Mesenchymal stem cell (in vitro differentiated cells and primary cell): Measurements from ENCODE around the gene FZD4.

Experiments used
- DNase-seq: peaks from one replicate; pipeline ENCODE4 v3.0.0-alpha.2; 2013
- H2AFZ ChIP-seq: one replicate; pipeline ENCODE4 v1.6.1; 2013; ENCODE audit warnings: low read depth, mild to moderate bottlenecking, control low read depth, inconsistent platforms, low read length, moderate library complexity
- H2AK5ac ChIP-seq: 2 replicates; pipeline ENCODE4 v1.6.1; 2013; ENCODE audit warnings: low read length, moderate library complexity, mild to moderate bottlenecking, inconsistent platforms; ENCODE audit not compliant: severe bottlenecking
- H2BK120ac ChIP-seq: one replicate; pipeline ENCODE4 v1.6.1; 2013; ENCODE audit warnings: low read depth, mild to moderate bottlenecking, inconsistent platforms, low read length, moderate library complexity
- H2BK12ac ChIP-seq, 2 experiments: one replicate each; pipeline ENCODE4 v1.6.1; 2013; ENCODE audit warnings: inconsistent platforms in 2 of 2, low read length in 2 of 2, mild to moderate bottlenecking in 2 of 2, moderate library complexity in 2 of 2, control low read depth in 1 of 2
- H2BK15ac ChIP-seq: one replicate; pipeline ENCODE4 v1.6.1; 2013; ENCODE audit warnings: mild to moderate bottlenecking, low read depth, inconsistent platforms; ENCODE audit not compliant: poor library complexity, severe bottlenecking
- H2BK5ac ChIP-seq: 2 replicates; pipeline ENCODE4 v1.6.1; 2013; ENCODE audit warnings: low read depth, mild to moderate bottlenecking, low read length, control low read depth, inconsistent platforms; ENCODE audit not compliant: poor library complexity, severe bottlenecking
- H3K14ac ChIP-seq, 2 experiments: one replicate each; pipeline ENCODE4 v1.6.1; 2013; ENCODE audit warnings: inconsistent platforms in 2 of 2, low read length in 2 of 2, control low read depth in 1 of 2, mild to moderate bottlenecking in 1 of 2, moderate library complexity in 1 of 2
- H3K18ac ChIP-seq, 2 experiments: one replicate each; pipeline ENCODE4 v1.6.1; 2013; ENCODE audit warnings: inconsistent platforms in 2 of 2, low read length in 2 of 2, control low read depth in 1 of 2, low read depth in 1 of 2, mild to moderate bottlenecking in 1 of 2
- H3K23ac ChIP-seq, 2 experiments: one replicate each; pipeline ENCODE4 v1.6.1; 2013; ENCODE audit warnings: inconsistent platforms in 2 of 2, low read length in 2 of 2, mild to moderate bottlenecking in 2 of 2, moderate library complexity in 2 of 2, control low read depth in 1 of 2
- H3K27ac ChIP-seq: 2 replicates; pipeline ENCODE4 v1.5.1; 2013; ENCODE audit warnings: mild to moderate bottlenecking, moderate library complexity, low read length, control low read depth, inconsistent platforms; ENCODE audit not compliant: poor library complexity, severe bottlenecking
- H3K27me3 ChIP-seq, 2 experiments: 2 replicates each; pipeline versions ENCODE4 v1.6.1 to v1.7.0; 2013; ENCODE audit warnings: low read length in 2 of 2, mild to moderate bottlenecking in 2 of 2, moderate library complexity in 2 of 2, control low read depth in 1 of 2, inconsistent platforms in 1 of 2; ENCODE audit not compliant: control insufficient read depth in 1 of 2, insufficient read depth in 1 of 2
- H3K36me3 ChIP-seq, 2 experiments: 2 replicates each; pipeline versions ENCODE4 v1.6.1 to v1.7.0; 2013; ENCODE audit warnings: low read length in 2 of 2, control low read depth in 1 of 2, inconsistent platforms in 1 of 2, low read depth in 1 of 2, mild to moderate bottlenecking in 1 of 2; ENCODE audit not compliant: insufficient read depth in 2 of 2, control insufficient read depth in 1 of 2
- H3K4ac ChIP-seq, 2 experiments: one replicate each; pipeline ENCODE4 v1.6.1; 2013; ENCODE audit warnings: inconsistent platforms in 2 of 2, low read length in 2 of 2, mild to moderate bottlenecking in 2 of 2, moderate library complexity in 2 of 2, control low read depth in 1 of 2, low read depth in 1 of 2
- H3K4me1 ChIP-seq: 2 replicates; pipeline ENCODE4 v1.6.1; 2013; ENCODE audit warnings: low read depth, low read length, control low read depth; ENCODE audit not compliant: control insufficient read depth, insufficient read depth
- H3K4me2 ChIP-seq: 2 replicates; pipeline ENCODE4 v1.6.1; 2013; ENCODE audit warnings: low read length, mild to moderate bottlenecking, inconsistent platforms; ENCODE audit not compliant: poor library complexity, severe bottlenecking
- H3K4me3 ChIP-seq, 2 experiments: 2 replicates each; pipeline versions ENCODE4 v1.5.1 to v1.7.0; 2013; ENCODE audit warnings: low read length in 2 of 2, mild to moderate bottlenecking in 2 of 2, control low read depth in 1 of 2, low read depth in 1 of 2; ENCODE audit not compliant: insufficient read depth in 1 of 2
- H3K79me1 ChIP-seq: replicated peaks from 2 replicates; pipeline ENCODE4 v1.6.1; 2013; ENCODE audit warnings: mild to moderate bottlenecking, control low read depth, low read length, inconsistent platforms; ENCODE audit not compliant: poor library complexity, severe bottlenecking
- H3K9ac ChIP-seq: 2 replicates; pipeline ENCODE4 v1.7.0; 2013; ENCODE audit warnings: mild to moderate bottlenecking, low read length, moderate library complexity
- H3K9me3 ChIP-seq: 2 replicates; pipeline ENCODE4 v1.7.0; 2013; ENCODE audit warnings: mild to moderate bottlenecking, low read length; ENCODE audit not compliant: control insufficient read depth
- H4K8ac ChIP-seq: one replicate; pipeline ENCODE4 v1.6.1; 2013; ENCODE audit warnings: inconsistent platforms, mild to moderate bottlenecking, low read length, moderate library complexity
- H4K91ac ChIP-seq: one replicate; pipeline ENCODE4 v1.6.1; 2013; ENCODE audit warnings: mild to moderate bottlenecking, low read length, inconsistent platforms
- WGBS: methylation state at CpG from one replicate; pipeline ENCODE4 v1.1.7; 2013; ENCODE audit warnings: mixed read lengths; 5-methylcytosine and 5-hydroxymethylcytosine counted together

Gene FZD4

DNA sequence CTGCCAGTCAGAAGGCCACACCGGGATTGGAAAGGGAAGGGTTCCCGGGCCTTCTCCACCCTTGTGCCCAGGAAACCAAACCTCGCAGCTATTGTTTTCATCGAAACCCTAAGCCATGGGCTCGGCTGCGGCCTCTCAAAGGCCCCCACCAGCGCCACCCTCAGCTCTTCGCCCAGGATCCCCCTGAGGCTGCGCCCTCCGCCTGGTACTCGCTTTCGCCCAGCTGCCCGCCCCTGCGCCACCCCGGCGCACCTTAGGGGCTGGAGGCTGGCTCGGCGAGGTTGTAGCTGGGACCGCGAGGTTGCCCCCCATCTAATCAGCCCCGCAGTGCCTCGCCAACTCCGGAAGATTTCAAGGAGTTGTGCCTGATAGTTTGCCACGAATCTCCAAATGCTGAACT lies 49.0 kb downstream of the FZD4 start:
- H3K27ac ChIP-seq = no peak overlapping the region
- H4K91ac ChIP-seq = no peak overlapping the region
- no peak overlapping the region for H3K18ac ChIP-seq
- no peak overlapping the region for H2AK5ac ChIP-seq
- H2BK12ac ChIP-seq = no peak overlapping the region
- no peaks in the 10 kb centered on the region for H3K9me3 ChIP-seq
- H2AFZ ChIP-seq = no peak overlapping the region
- no peak overlapping the region for H4K8ac ChIP-seq
- H3K79me1 ChIP-seq = peaks cover 9% of the 10 kb centered on the region
- H3K23ac ChIP-seq = no peak overlapping the region
- no peak overlapping the region for H3K4ac ChIP-seq
- H3K14ac ChIP-seq = no peak overlapping the region
- no peaks in the 10 kb centered on the region for H3K4me1 ChIP-seq
- no peak overlapping the region for H3K9ac ChIP-seq
- peak overlapping the region; percentile 73 for H2BK120ac ChIP-seq
- H2BK15ac ChIP-seq = no peak overlapping the region
- DNase-seq = no peak
- H3K27me3 ChIP-seq = no peaks in the 10 kb centered on the region
- WGBS = 97% methylated on average over 24 of the region's 24 CpGs
- no peak overlapping the region for H3K4me2 ChIP-seq
- H3K36me3 ChIP-seq = peaks cover 0 to 7% of the 10 kb centered on the region in 2 experiments
- no peak overlapping the region for H2BK5ac ChIP-seq
- H3K4me3 ChIP-seq = no peak overlapping the region

DNA sequence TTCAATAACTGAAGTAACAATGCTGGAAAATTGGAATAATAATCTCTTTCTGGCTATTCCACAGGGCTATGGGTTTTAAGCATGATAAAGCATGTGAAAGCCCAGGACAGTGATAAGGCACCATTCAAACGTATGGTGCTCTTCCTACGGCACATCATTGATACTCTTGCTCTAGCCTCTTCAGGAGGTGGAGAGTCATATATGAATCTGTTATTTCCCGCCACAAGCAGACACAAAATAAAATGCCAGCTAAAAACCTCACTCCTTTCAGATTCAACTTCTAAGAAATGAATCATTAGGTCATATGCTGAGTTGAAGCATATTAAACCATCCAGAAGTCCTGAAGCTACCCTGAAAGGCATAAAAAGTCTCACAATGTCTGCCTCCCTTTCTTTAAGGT lies 49.9 kb downstream of the FZD4 start:
- Histone ChIP-seq H3K4ac (no peak overlapping the region), H3K27me3 (no peaks in the 10 kb centered on the region)

DNA sequence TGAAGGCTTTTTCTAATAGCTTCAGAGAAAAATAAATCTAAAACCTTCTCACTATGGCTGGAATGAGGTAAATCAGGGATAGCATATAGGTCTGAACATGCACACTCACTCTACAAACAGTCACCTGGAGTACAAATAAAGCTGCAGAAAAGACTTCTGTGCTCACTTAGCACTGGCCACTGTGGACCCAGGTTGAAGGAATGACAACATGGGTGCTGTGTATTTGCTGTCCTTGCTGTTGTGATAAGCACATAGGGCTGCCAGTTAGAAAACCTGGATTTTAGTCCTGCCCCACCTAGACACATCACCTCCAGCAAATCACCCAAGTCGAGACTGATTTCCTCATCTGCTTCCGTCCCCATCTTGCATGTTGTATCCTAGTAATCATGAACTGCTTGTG lies 51.2 kb downstream of the FZD4 start:
- Histone ChIP-seq H2BK12ac (no peak overlapping the region), H4K8ac (no peak overlapping the region), H4K91ac (no peak overlapping the region), H3K9ac (no peak overlapping the region), H2BK15ac (no peak overlapping the region), H3K4me2 (no peak overlapping the region), H3K27me3 (no peaks in the 10 kb centered on the region), H2BK5ac (no peak overlapping the region), H3K4ac (no peak overlapping the region), H2BK120ac (no peak overlapping the region), H3K4me3 (no peak overlapping the region), H2AK5ac (no peak overlapping the region), H3K36me3 (peaks cover 0 to 7% of the 10 kb centered on the region in 2 experiments), H3K79me1 (peaks cover 7% of the 10 kb centered on the region), H3K18ac (no peak overlapping the region), H3K27ac (no peak overlapping the region), H3K9me3 (no peaks in the 10 kb centered on the region), H3K4me1 (no peaks in the 10 kb centered on the region), H2AFZ (no peak overlapping the region), H3K23ac (no peak overlapping the region), H3K14ac (no peak overlapping the region)
- WGBS = 96% methylated on average over 2 of the region's 2 CpGs
- DNase-seq = no peak

More for the DNA sequence above, 49.9 kb downstream of the FZD4 start:
- H3K18ac ChIP-seq = no peak overlapping the region
- H2BK15ac ChIP-seq = no peak overlapping the region
- H3K27ac ChIP-seq = no peak overlapping the region
- H3K23ac ChIP-seq = no peak overlapping the region
- H3K4me2 ChIP-seq = no peak overlapping the region
- no peaks in the 10 kb centered on the region for H3K9me3 ChIP-seq
- H3K9ac ChIP-seq = no peak overlapping the region
- peaks cover 9% of the 10 kb centered on the region for H3K79me1 ChIP-seq
- H4K91ac ChIP-seq = no peak overlapping the region
- H2AFZ ChIP-seq = no peak overlapping the region
- H4K8ac ChIP-seq = no peak overlapping the region
- H2AK5ac ChIP-seq = no peak overlapping the region
- no peak overlapping the region for H2BK5ac ChIP-seq
- H2BK12ac ChIP-seq = no peak overlapping the region
- H3K4me1 ChIP-seq = no peaks in the 10 kb centered on the region
- 100% methylated on average over 3 of the region's 3 CpGs for WGBS
- H3K4me3 ChIP-seq = no peak overlapping the region
- no peak overlapping the region for H2BK120ac ChIP-seq
- no peak for DNase-seq
- no peak overlapping the region for H3K14ac ChIP-seq
- H3K36me3 ChIP-seq = peaks cover 0 to 7% of the 10 kb centered on the region in 2 experiments

- no peak overlapping the region for H3K18ac ChIP-seq
- no peak overlapping the region for H2BK120ac ChIP-seq
- no peaks in the 10 kb centered on the region for H3K9me3 ChIP-seq
- no peak overlapping the region for H3K23ac ChIP-seq
- H3K4me1 ChIP-seq = no peaks in the 10 kb centered on the region
- no peak overlapping the region for H2BK15ac ChIP-seq
- H2AK5ac ChIP-seq = no peak overlapping the region
- no peak overlapping the region for H3K14ac ChIP-seq
- no peak for DNase-seq
- H2AFZ ChIP-seq = no peak overlapping the region
- H4K91ac ChIP-seq = no peak overlapping the region
- no peaks in the 10 kb centered on the region for H3K27me3 ChIP-seq
- no peak overlapping the region for H3K4me3 ChIP-seq
- no peak overlapping the region for H3K27ac ChIP-seq
- H3K79me1 ChIP-seq = peaks cover 10% of the 10 kb centered on the region
- H3K4ac ChIP-seq = no peak overlapping the region
- H2BK12ac ChIP-seq = no peak overlapping the region
- no peak overlapping the region for H2BK5ac ChIP-seq
- no peak overlapping the region for H3K4me2 ChIP-seq
- H3K36me3 ChIP-seq = peaks cover 0 to 7% of the 10 kb centered on the region in 2 experiments
- 100% methylated on average over 1 of the region's 1 CpG for WGBS
- H4K8ac ChIP-seq = no peak overlapping the region
- no peak overlapping the region for H3K9ac ChIP-seq
Measured at GRCh38 chr11:86902345-86902744, 52.9 kb downstream of the FZD4 start.
